Measurements from ENCODE around the gene SLC30A4. TPM values are rescaled to one million over a fixed set of nuclear protein-coding genes. Genes with fewer than 3 reads are reported as not detected.

The SLC30A4 gene
- total RNA-seq, 1 experiment from 2014 or later = not detected

DNA sequence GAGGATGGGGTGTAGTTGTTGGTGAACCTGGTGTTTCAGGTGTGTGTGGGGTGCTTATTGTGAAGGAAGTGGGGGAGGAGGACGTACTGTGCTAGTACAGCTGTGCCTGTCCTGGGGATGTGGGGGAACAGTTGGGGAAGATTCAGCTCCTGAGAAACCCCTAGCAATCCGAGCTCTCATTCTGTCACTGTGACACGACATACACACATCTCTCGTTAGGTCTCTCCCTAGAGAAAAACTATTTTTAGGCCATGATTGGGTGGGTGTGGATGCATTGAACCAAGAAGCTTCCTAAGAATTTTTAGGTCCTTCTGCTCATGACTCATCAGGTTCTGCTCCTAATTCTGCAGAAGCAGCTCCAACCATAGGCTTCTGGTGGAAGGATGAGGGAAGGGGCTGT lies 54.3 kb downstream of the SLC30A4 start:
- DNase-seq = no peak
- Histone ChIP-seq H2BK5ac (ENCODE audit: insufficient read length, low read length) (no peak overlapping the region), H2BK15ac (ENCODE audit: low read depth, low read length) (no peak overlapping the region), H3K27me3 (ENCODE audit: insufficient read depth, low read length) (peaks cover 70% of the 10 kb centered on the region), H3T11ph (ENCODE audit: low read length) (no peak overlapping the region), H3K27ac (ENCODE audit: insufficient read length, low read depth, low read length) (no peak overlapping the region), H4K5ac (ENCODE audit: insufficient read length, low read depth, low read length) (no peak overlapping the region), H3K9ac (ENCODE audit: extremely low read depth, insufficient read length, low read length) (no peak overlapping the region), H3K56ac (ENCODE audit: insufficient read length, low read depth, low read length) (no peak overlapping the region), H3K9me3 (ENCODE audit: control insufficient read depth, low read depth, low read length) (no peaks in the 10 kb centered on the region), H2BK120ac (ENCODE audit: low read depth, low read length, poor library complexity, severe bottlenecking) (no peak overlapping the region), H3K4ac (ENCODE audit: low read depth, low read length) (no peak overlapping the region), H4K20me1 (ENCODE audit: control insufficient read depth, insufficient read depth, insufficient read length) (no peaks in the 10 kb centered on the region), H4K91ac (ENCODE audit: insufficient read length, low read depth, low read length) (no peak overlapping the region), H3K14ac (ENCODE audit: insufficient read depth, low read length) (no peak overlapping the region), H2BK20ac (ENCODE audit: low read depth, low read length, poor library complexity, severe bottlenecking) (no peak overlapping the region), H2BK12ac (ENCODE audit: insufficient read length, low read depth, low read length) (no peak overlapping the region), H3K18ac (ENCODE audit: insufficient read length, low read depth, low read length) (no peak overlapping the region), H2AFZ (ENCODE audit: low read length) (no peak overlapping the region), H4K8ac (replicated peaks; ENCODE audit: insufficient read length, low read depth, low read length) (no peak overlapping the region), H3K4me1 (ENCODE audit: insufficient read depth, low read length) (no peaks in the 10 kb centered on the region; the same call in 1 of the 2 replicates), H3K4me2 (ENCODE audit: insufficient read depth, insufficient read length, low read length) (no peak overlapping the region), H3K23ac (ENCODE audit: insufficient read length, low read depth, low read length) (no peak overlapping the region), H3K23me2 (ENCODE audit: insufficient read length, low read depth, low read length, poor library complexity, severe bottlenecking) (no peaks in the 10 kb centered on the region), H3K79me1 (ENCODE audit: insufficient read depth, low read depth, low read length, poor library complexity, severe bottlenecking) (no peaks in the 10 kb centered on the region), H3K79me2 (ENCODE audit: insufficient read depth, low read length) (no peaks in the 10 kb centered on the region), H2AK5ac (ENCODE audit: insufficient read length, low read length) (no peak overlapping the region)
- no peak overlapping the region for H3K27ac Mint-ChIP-seq
- peaks cover 96% of the 10 kb centered on the region for H3K27me3 Mint-ChIP-seq (ENCODE audit: low read depth)
- no CpG with 5 or more reads among the region's 4 CpGs for WGBS (ENCODE audit: extremely low coverage, insufficient read length, low lambda C conversion rate)
- H3K36me3 Mint-ChIP-seq (ENCODE audit: insufficient read depth in 1 of 3, low read depth in 3 of 3) = peaks cover 0 to 7% (median 6%) of the 10 kb centered on the region in 3 experiments; a peak in 2 of 7 replicates
- TF ChIP-seq, protein P1, sequence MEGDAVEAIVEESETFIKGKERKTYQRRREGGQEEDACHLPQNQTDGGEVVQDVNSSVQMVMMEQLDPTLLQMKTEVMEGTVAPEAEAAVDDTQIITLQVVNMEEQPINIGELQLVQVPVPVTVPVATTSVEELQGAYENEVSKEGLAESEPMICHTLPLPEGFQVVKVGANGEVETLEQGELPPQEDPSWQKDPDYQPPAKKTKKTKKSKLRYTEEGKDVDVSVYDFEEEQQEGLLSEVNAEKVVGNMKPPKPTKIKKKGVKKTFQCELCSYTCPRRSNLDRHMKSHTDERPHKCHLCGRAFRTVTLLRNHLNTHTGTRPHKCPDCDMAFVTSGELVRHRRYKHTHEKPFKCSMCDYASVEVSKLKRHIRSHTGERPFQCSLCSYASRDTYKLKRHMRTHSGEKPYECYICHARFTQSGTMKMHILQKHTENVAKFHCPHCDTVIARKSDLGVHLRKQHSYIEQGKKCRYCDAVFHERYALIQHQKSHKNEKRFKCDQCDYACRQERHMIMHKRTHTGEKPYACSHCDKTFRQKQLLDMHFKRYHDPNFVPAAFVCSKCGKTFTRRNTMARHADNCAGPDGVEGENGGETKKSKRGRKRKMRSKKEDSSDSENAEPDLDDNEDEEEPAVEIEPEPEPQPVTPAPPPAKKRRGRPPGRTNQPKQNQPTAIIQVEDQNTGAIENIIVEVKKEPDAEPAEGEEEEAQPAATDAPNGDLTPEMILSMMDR (conservative IDR thresholded peaks at IDR 0.05) = no peak
- peaks cover 12 to 18% of the 10 kb centered on the region in 2 experiments for H3K9me3 Mint-ChIP-seq
- peaks cover 32% of the 10 kb centered on the region in 2 experiments for H3K4me1 Mint-ChIP-seq
- no peak overlapping the region; a peak in 1 of 5 replicates for H3K4me3 Mint-ChIP-seq

Measured in H9 (cell line).